RWPE2 (cell line): ENCODE results near the gene EEF1A2.

Source experiments
- ATAC-seq: fragments of 200-7000 bp; cut with Tn5 transposase; 3 replicates; pipeline ENCODE4 v1.9.1; 2021; ENCODE audit warnings: low read depth
- DNase-seq: peaks from one replicate; pipeline ENCODE4 v3.0.0-alpha.2; 2020; ENCODE audit warnings: low spot score
- H3K27ac ChIP-seq: fragments of 450-650 bp; 2 replicates; pipeline ENCODE4 v1.5.1; 2017; ENCODE audit warnings: mild to moderate bottlenecking; ENCODE audit not compliant: poor library complexity, severe bottlenecking
- H3K27me3 ChIP-seq: fragments of 250-450 bp; sonication (Bioruptor Pico); 2 replicates; pipeline ENCODE4 v1.5.1; 2021; ENCODE audit warnings: mild to moderate bottlenecking, moderate library complexity; ENCODE audit not compliant: insufficient read depth, poor library complexity, severe bottlenecking
- H3K36me3 ChIP-seq: fragments of 250-450 bp; sonication (Bioruptor Pico); 2 replicates; pipeline ENCODE4 v1.5.1; 2020; ENCODE audit warnings: low read depth, mild to moderate bottlenecking, moderate library complexity
- H3K4me1 ChIP-seq: fragments of 250-450 bp; sonication (Bioruptor Pico); 2 replicates; pipeline ENCODE4 v1.5.1; 2021; ENCODE audit warnings: mild to moderate bottlenecking, moderate library complexity; ENCODE audit not compliant: insufficient read depth, poor library complexity, severe bottlenecking
- H3K4me3 ChIP-seq: fragments of 250-450 bp; sonication (Bioruptor Pico); 2 replicates; pipeline ENCODE4 v1.5.1; 2021; ENCODE audit warnings: mild to moderate bottlenecking, moderate library complexity; ENCODE audit not compliant: severe bottlenecking
- H3K9me3 ChIP-seq: fragments of 250-450 bp; sonication (Bioruptor Pico); 2 replicates; pipeline ENCODE4 v1.5.1; 2021; ENCODE audit warnings: mild to moderate bottlenecking, moderate library complexity; ENCODE audit not compliant: severe bottlenecking
- CTCF ChIP-seq: fragments of 450-650 bp; IDR thresholded peaks from one replicate; pipeline ENCODE4 v1.5.1; 2017; ENCODE audit warnings: mild to moderate bottlenecking, moderate library complexity; ENCODE audit not compliant: poor library complexity, severe bottlenecking

EEF1A2 gene

GRCh38 chr20:63463400-63464288 lies 35.2 kb downstream of the EEF1A2 start:
- TF ChIP-seq CTCF = no peak
- H3K9me3 ChIP-seq = no peaks in the 10 kb centered on the region
- DNase-seq = peak; percentile 85
- no peak overlapping the region for H3K4me3 ChIP-seq
- H3K36me3 ChIP-seq = no peaks in the 10 kb centered on the region
- peak; percentile 59 for ATAC-seq
- no peak overlapping the region for H3K27ac ChIP-seq
- H3K4me1 ChIP-seq = no peaks in the 10 kb centered on the region
- H3K27me3 ChIP-seq = peaks cover 82% of the 10 kb centered on the region

GRCh38 chr20:63462244-63462643 lies 36.6 kb downstream of the EEF1A2 start:
- peaks cover 8% of the 10 kb centered on the region for H3K4me1 ChIP-seq
- H3K9me3 ChIP-seq = no peaks in the 10 kb centered on the region
- no peaks in the 10 kb centered on the region for H3K36me3 ChIP-seq
- H3K27ac ChIP-seq = no peak overlapping the region
- DNase-seq = no peak
- no peak for ATAC-seq
- TF ChIP-seq CTCF = no peak
- peaks cover 68% of the 10 kb centered on the region for H3K27me3 ChIP-seq
- no peak overlapping the region for H3K4me3 ChIP-seq

- peaks cover 58% of the 10 kb centered on the region for H3K27me3 ChIP-seq
- DNase-seq (peak; percentile 85), ATAC-seq (no peak)
- no peak for TF ChIP-seq CTCF
- no peak overlapping the region for H3K4me3 ChIP-seq
- H3K9me3 ChIP-seq = no peaks in the 10 kb centered on the region
- no peak overlapping the region for H3K27ac ChIP-seq
- no peaks in the 10 kb centered on the region for H3K36me3 ChIP-seq
- H3K4me1 ChIP-seq = peaks cover 8% of the 10 kb centered on the region
Measured at GRCh38 chr20:63461104-63461763, 37.6 kb downstream of the EEF1A2 start.

- ATAC-seq = no peak
Measured at GRCh38 chr20:63459070-63459380, 39.9 kb downstream of the EEF1A2 start.

More at GRCh38 chr20:63459070-63459380, 39.9 kb downstream of the EEF1A2 start:
- Histone ChIP-seq H3K36me3 (no peaks in the 10 kb centered on the region), H3K4me1 (peaks cover 11% of the 10 kb centered on the region), H3K27me3 (peaks cover 36% of the 10 kb centered on the region), H3K4me3 (no peak overlapping the region), H3K27ac (no peak overlapping the region), H3K9me3 (no peaks in the 10 kb centered on the region)
- TF ChIP-seq CTCF = no peak
- peak; percentile 87 for DNase-seq
